ENCODE results near the gene CDH23. TPM values are rescaled to one million over a fixed set of nuclear protein-coding genes. Genes with fewer than 3 reads are reported as not detected.

The CDH23 gene
- total RNA-seq, 2 experiments from 2014 or later = 1.6 TPM

GRCh38 chr10:71717551-71717951, 320.8 kb downstream of the CDH23 start:
- H3K27ac Mint-ChIP-seq = no peak overlapping the region
- peaks cover 55% of the 10 kb centered on the region for H3K4me1 Mint-ChIP-seq (ENCODE audit: low read depth)
- intact Hi-C loops (cut with micrococcal nuclease) = no loop called here
- H3K9me3 Mint-ChIP-seq = no peaks in the 10 kb centered on the region
- no peak for DNase-seq
- no peak overlapping the region for H3K4me3 Mint-ChIP-seq
- no peaks in the 10 kb centered on the region for H3K36me3 Mint-ChIP-seq (ENCODE audit: low read depth)
- H3K27me3 Mint-ChIP-seq (ENCODE audit: low read depth) = no peaks in the 10 kb centered on the region
- CTCF ChIA-PET = interaction anchor here (1.0 to 4.6 kb wide), 4 partner anchors 9 to 35 kb away, joined by 3 to 29 read pairs (median 3); no protein-coding TSS in a partner anchor

GRCh38 chr10:71718165-71718698, 321.5 kb downstream of the CDH23 start:
- intact Hi-C loops (cut with micrococcal nuclease) = no loop called here
- H3K27ac Mint-ChIP-seq = no peak overlapping the region
- H3K36me3 Mint-ChIP-seq (ENCODE audit: low read depth) = no peaks in the 10 kb centered on the region
- no peaks in the 10 kb centered on the region for H3K27me3 Mint-ChIP-seq (ENCODE audit: low read depth)
- H3K4me1 Mint-ChIP-seq (ENCODE audit: low read depth) = peaks cover 52% of the 10 kb centered on the region
- H3K4me3 Mint-ChIP-seq = no peak overlapping the region
- DNase-seq = no peak
- CTCF ChIA-PET = interaction anchor here (1.0 to 4.6 kb wide), 4 partner anchors 10 to 35 kb away, joined by 3 to 29 read pairs (median 3); no protein-coding TSS in a partner anchor
- no peaks in the 10 kb centered on the region for H3K9me3 Mint-ChIP-seq

- H3K4me3 Mint-ChIP-seq = no peak overlapping the region
- no peak for DNase-seq
- H3K36me3 Mint-ChIP-seq (ENCODE audit: low read depth) = no peaks in the 10 kb centered on the region
- H3K27me3 Mint-ChIP-seq (ENCODE audit: low read depth) = no peaks in the 10 kb centered on the region
- H3K9me3 Mint-ChIP-seq = no peaks in the 10 kb centered on the region
- intact Hi-C loops (cut with micrococcal nuclease) = no loop called here
- CTCF ChIA-PET = interaction anchor here (0.7 to 4.6 kb wide), 3 partner anchors 11 to 53 kb away, joined by 3 to 29 read pairs (median 4); no protein-coding TSS in a partner anchor
- no peak overlapping the region for H3K27ac Mint-ChIP-seq
- peaks cover 50% of the 10 kb centered on the region for H3K4me1 Mint-ChIP-seq (ENCODE audit: low read depth)
Observed at GRCh38 chr10:71719042-71719441, 322.3 kb downstream of the CDH23 start.

DNA sequence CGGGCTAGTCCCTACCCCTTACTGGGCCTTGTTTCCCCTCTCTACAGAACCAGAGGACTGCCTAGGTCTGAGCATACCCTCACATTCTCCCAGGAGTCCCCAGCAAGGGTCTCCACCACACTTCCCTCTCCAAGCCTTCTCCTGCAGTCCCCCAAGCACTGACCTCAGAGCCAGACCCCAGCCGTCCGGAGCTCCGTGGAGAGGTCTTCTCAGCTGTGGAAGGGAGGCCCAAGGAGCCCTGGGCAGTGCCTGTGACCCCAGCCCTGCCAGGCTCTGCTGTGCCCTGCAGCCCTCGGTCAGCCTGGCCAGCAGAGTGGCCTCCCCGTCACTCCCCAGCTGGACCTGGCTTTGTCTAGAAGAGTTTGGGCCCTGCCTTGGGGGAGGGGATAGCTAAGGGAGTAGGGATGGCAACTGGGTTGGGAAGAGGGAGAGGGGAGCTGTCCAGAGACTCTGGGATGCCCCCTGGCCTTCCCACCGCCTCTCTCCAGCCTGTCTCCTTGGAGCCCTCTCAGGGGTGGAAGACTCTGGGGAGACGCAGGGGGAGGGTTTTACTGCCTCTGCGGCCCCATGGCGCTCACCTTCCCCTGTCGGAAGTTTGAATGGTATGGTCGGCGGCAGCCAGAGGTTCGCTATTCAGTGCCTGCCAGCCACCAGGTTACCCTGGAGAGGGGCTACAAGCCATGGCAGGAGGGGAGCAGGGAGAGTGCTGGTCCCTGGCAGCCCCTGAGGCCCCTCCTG, 322.9 kb downstream of the CDH23 start, which contains the start of gene C10orf105:
Gene C10orf105 (minus strand): TSS at position 315 of the 738 bp plus-strand sequence. CDS start 3,441 bp downstream, outside the sequence.
- CTCF ChIA-PET = interaction anchor here (0.7 to 4.6 kb wide), 3 partner anchors 11 to 53 kb away, joined by 3 to 29 read pairs (median 4); no protein-coding TSS in a partner anchor
- no peaks in the 10 kb centered on the region for H3K27me3 Mint-ChIP-seq (ENCODE audit: low read depth)

DNA sequence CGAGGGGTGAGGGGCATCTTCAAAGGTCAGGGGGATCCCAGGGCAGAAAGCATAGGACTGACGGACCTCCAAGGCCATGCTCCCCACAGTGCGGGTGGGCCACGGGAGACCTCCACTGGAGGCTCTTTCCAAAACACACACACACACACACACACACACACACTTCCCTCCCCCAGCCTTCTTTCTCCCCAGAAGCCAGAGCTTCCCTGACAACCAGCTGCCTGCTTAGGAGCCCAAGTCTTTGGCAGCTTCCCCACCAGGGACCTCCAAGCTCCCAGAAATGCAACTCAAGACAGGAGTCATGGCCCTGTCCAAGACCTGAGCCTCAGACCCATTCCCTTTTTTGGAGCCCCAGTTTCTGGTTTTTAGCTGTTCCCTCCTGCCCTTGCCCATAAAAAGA, 323.6 kb downstream of the CDH23 start:
- CTCF ChIA-PET = interaction anchor here (0.6 to 4.6 kb wide), 4 partner anchors 12 to 53 kb away, joined by 3 to 29 read pairs (median 4); partner anchors contain the start of gene VSIR
- no peaks in the 10 kb centered on the region for H3K9me3 Mint-ChIP-seq
- intact Hi-C loops (cut with micrococcal nuclease) = no loop called here
- H3K36me3 Mint-ChIP-seq (ENCODE audit: low read depth) = no peaks in the 10 kb centered on the region
- no peak overlapping the region for H3K27ac Mint-ChIP-seq
- no peak for DNase-seq
- no peak overlapping the region for H3K4me3 Mint-ChIP-seq
- H3K27me3 Mint-ChIP-seq (ENCODE audit: low read depth) = no peaks in the 10 kb centered on the region
- peaks cover 50% of the 10 kb centered on the region for H3K4me1 Mint-ChIP-seq (ENCODE audit: low read depth)

More for the DNA sequence above, 322.9 kb downstream of the CDH23 start, which contains the start of gene C10orf105:
- Mint-ChIP-seq H3K9me3 (no peaks in the 10 kb centered on the region), H3K4me1 (ENCODE audit: low read depth) (peaks cover 48% of the 10 kb centered on the region), H3K4me3 (no peak within 1 kb of the TSS), H3K27ac (no peak within 1 kb of the TSS), H3K36me3 (ENCODE audit: low read depth) (no peaks in the 10 kb centered on the region)
- no peak for DNase-seq
- intact Hi-C loops (cut with micrococcal nuclease) = no loop called here

DNA sequence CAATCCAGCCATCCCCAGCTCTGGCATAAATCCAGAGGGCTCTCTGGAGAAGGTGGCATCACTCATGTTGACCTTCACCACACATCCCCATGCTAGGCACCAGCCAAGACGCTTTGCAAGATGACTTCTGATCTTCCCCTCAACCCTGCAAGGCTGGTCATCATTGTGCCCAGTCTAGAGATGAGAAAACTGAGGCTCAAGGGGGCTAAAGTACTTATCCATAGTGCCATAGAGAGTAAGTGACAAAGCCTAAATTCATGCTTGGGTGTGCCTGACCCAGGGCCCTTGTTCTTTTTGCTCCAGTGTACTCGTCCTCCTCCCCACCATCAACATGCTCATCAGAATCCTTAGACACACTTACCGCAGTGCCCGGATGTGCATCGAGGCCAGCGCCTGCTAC, 324.6 kb downstream of the CDH23 start:
- intact Hi-C loops (cut with micrococcal nuclease) = no loop called here
- CTCF ChIA-PET = interaction anchor here (1.2 to 2.1 kb wide), 2 partner anchors 13 to 24 kb away, joined by 3 to 6 read pairs; no protein-coding TSS in a partner anchor
- H3K9me3 Mint-ChIP-seq = no peaks in the 10 kb centered on the region
- DNase-seq = no peak
- no peaks in the 10 kb centered on the region for H3K27me3 Mint-ChIP-seq (ENCODE audit: low read depth)
- no peaks in the 10 kb centered on the region for H3K36me3 Mint-ChIP-seq (ENCODE audit: low read depth)
- no peak overlapping the region for H3K4me3 Mint-ChIP-seq
- H3K4me1 Mint-ChIP-seq (ENCODE audit: low read depth) = peaks cover 50% of the 10 kb centered on the region
- peak overlapping the region; percentile 11 for H3K27ac Mint-ChIP-seq

DNA sequence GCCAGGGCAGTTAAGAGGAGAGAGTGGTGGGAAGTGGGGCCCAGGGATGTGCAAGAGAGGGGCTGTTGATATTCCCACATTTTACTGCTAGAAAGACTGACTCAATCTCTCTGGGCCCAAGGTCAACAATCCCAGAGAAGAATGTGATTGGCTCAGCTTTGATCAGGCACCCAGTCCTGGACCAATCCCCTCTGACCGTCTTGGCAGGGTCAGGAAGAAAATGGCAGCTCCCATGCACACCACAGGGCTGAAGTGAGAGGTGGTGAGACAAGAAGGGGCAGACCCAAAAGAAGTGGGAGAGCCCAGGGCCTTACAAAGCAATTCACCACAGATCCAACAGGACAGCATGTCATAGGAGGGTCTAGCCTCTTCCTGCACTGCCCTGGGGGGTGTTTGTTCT, 326.1 kb downstream of the CDH23 start:
- Mint-ChIP-seq H3K4me3 (no peak overlapping the region), H3K27me3 (ENCODE audit: low read depth) (no peaks in the 10 kb centered on the region), H3K4me1 (ENCODE audit: low read depth) (peaks cover 56% of the 10 kb centered on the region), H3K36me3 (ENCODE audit: low read depth) (no peaks in the 10 kb centered on the region), H3K9me3 (no peaks in the 10 kb centered on the region), H3K27ac (peak overlapping the region; percentile 57)
- CTCF ChIA-PET = interaction anchor here (1.1 to 2.5 kb wide), 2 partner anchors 50 to 83 kb away, joined by 3 to 9 read pairs; partner anchors contain the start of gene VSIR
- intact Hi-C loops (cut with micrococcal nuclease) = no loop called here
- no peak for DNase-seq

GRCh38 chr10:71723311-71723710, 326.6 kb downstream of the CDH23 start:
- CTCF ChIA-PET = interaction anchor here (1.0 to 4.0 kb wide), 6 partner anchors 10 to 408 kb away, joined by 3 to 25 read pairs (median 6); partner anchors contain the start of gene VSIR
- Mint-ChIP-seq H3K36me3 (ENCODE audit: low read depth) (no peaks in the 10 kb centered on the region), H3K27ac (peak overlapping the region; percentile 98), H3K27me3 (ENCODE audit: low read depth) (no peaks in the 10 kb centered on the region), H3K9me3 (no peaks in the 10 kb centered on the region), H3K4me1 (ENCODE audit: low read depth) (peaks cover 61% of the 10 kb centered on the region), H3K4me3 (no peak overlapping the region)
- no peak for DNase-seq
- intact Hi-C loops (cut with micrococcal nuclease) = no loop called here

GRCh38 chr10:71724539-71724938, 327.8 kb downstream of the CDH23 start:
- H3K4me3 Mint-ChIP-seq = peak overlapping the region; percentile 22
- DNase-seq = no peak
- peaks cover 71% of the 10 kb centered on the region for H3K4me1 Mint-ChIP-seq (ENCODE audit: low read depth)
- no peaks in the 10 kb centered on the region for H3K27me3 Mint-ChIP-seq (ENCODE audit: low read depth)
- CTCF ChIA-PET = interaction anchor here (0.7 to 4.0 kb wide), 8 partner anchors 11 to 843 kb away, joined by 3 to 25 read pairs (median 6); partner anchors contain the start of gene VSIR
- no peaks in the 10 kb centered on the region for H3K36me3 Mint-ChIP-seq (ENCODE audit: low read depth)
- intact Hi-C loops (cut with micrococcal nuclease) = no loop called here
- H3K27ac Mint-ChIP-seq = peak overlapping the region; percentile 98
- no peaks in the 10 kb centered on the region for H3K9me3 Mint-ChIP-seq

DNA sequence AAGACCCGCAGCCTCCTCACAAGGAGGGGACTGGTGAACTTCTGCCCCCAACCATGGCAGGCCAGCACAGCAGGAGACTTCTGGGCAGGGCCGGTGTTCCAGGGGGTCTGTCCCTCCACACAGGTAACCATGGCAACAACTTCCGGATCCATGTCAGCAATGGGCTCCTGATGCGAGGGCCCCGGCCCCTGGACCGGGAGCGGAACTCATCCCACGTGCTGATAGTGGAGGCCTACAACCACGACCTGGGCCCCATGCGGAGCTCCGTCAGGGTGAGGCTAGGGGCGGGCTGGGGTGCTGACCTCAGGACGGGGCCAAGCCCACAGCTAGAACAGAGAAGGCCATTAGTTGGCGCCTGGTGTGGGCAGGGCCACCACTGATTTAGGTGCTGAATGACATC, 328.5 kb downstream of the CDH23 start:
- CTCF ChIA-PET = interaction anchor here (0.7 to 4.0 kb wide), 13 partner anchors 10 to 411 kb away, joined by 3 to 29 read pairs (median 5); partner anchors contain the start of gene VSIR
- no peak overlapping the region for H3K4me3 Mint-ChIP-seq
- no peaks in the 10 kb centered on the region for H3K36me3 Mint-ChIP-seq (ENCODE audit: low read depth)
- H3K27ac Mint-ChIP-seq = peak overlapping the region; percentile 98
- intact Hi-C loops (cut with micrococcal nuclease) = no loop called here
- H3K4me1 Mint-ChIP-seq (ENCODE audit: low read depth) = peaks cover 76% of the 10 kb centered on the region
- H3K27me3 Mint-ChIP-seq (ENCODE audit: low read depth) = no peaks in the 10 kb centered on the region
- H3K9me3 Mint-ChIP-seq = no peaks in the 10 kb centered on the region
- DNase-seq = no peak

- DNase-seq = peak; percentile 86
- no peaks in the 10 kb centered on the region for H3K27me3 Mint-ChIP-seq (ENCODE audit: low read depth)
- H3K27ac Mint-ChIP-seq = peak overlapping the region; percentile 98
- peaks cover 78% of the 10 kb centered on the region for H3K4me1 Mint-ChIP-seq (ENCODE audit: low read depth)
- intact Hi-C loops (cut with micrococcal nuclease) = loop anchor here (1.0 to 2.0 kb wide), 5 partner anchors 13 to 595 kb away; partner anchors contain the start of gene VSIR
- H3K9me3 Mint-ChIP-seq = no peaks in the 10 kb centered on the region
- H3K36me3 Mint-ChIP-seq (ENCODE audit: low read depth) = no peaks in the 10 kb centered on the region
- H3K4me3 Mint-ChIP-seq = peak overlapping the region; percentile 64
- CTCF ChIA-PET = interaction anchor here (0.7 to 4.0 kb wide), 15 partner anchors 10 to 59 kb away, joined by 3 to 29 read pairs (median 7); partner anchors contain the start of gene VSIR
Observed at GRCh38 chr10:71725998-71726579, 329.4 kb downstream of the CDH23 start.
